ENCODE data around the gene HLX. TPM values are rescaled to one million over a fixed set of nuclear protein-coding genes. Genes with fewer than 3 reads are reported as not detected.

HLX gene
- total RNA-seq = 45.7 and 49.1 TPM in 2 replicates

GRCh38 chr1:220879076-220879508 lies at the start of gene HLX:
Gene HLX, plus strand, starts transcription at chr1:220879443. Its CDS starts 415 bp downstream, at chr1:220879858.

Other genes with a start within 250 kb of the HLX start
- 27.5 and 28.4 TPM in 2 replicates for gene C1orf115, start 189.1 kb upstream of the HLX start, total RNA-seq
- gene MTARC2, start 131.1 kb upstream of the HLX start, total RNA-seq = 7.8 and 10.1 TPM in 2 replicates
- gene MTARC1, start 92.5 kb upstream of the HLX start, total RNA-seq = 3.1 and 3.5 TPM in 2 replicates

All from mammary microvascular endothelial cell (primary cell).